ENCODE measurements around the gene C1QTNF8.
"Not testable (repeated sequence)": the region's sequence is repeated elsewhere in the genome, so short reads cannot be mapped to it uniquely, and the experiment has no call there.

Gene C1QTNF8

GRCh38 chr16:1094124-1094479 lies 1.9 kb downstream of the C1QTNF8 start:
- DNase-seq (ENCODE audit: low read depth in 2 of 2) = no peak

- DNase-seq (ENCODE audit: low read depth in 2 of 2) = no peak
These were observed 2.5 kb downstream of the C1QTNF8 start for GRCh38 chr16:1093284-1094123.

GRCh38 chr16:1092685-1093283 lies 3.3 kb downstream of the C1QTNF8 start:
- not testable (repeated sequence) for DNase-seq (ENCODE audit: low read depth in 2 of 2)

- DNase-seq (ENCODE audit: low read depth in 2 of 2) = no peak
These were observed 4.0 kb downstream of the C1QTNF8 start for GRCh38 chr16:1091992-1092552.

GRCh38 chr16:1090620-1091587 lies 5.1 kb downstream of the C1QTNF8 start:
- no peak for DNase-seq (ENCODE audit: low read depth in 2 of 2)

GRCh38 chr16:1089822-1090619 lies 6.0 kb downstream of the C1QTNF8 start:
- no peak for DNase-seq (ENCODE audit: low read depth in 2 of 2)

- DNase-seq (ENCODE audit: low read depth in 2 of 2) = no peak
These were observed 6.6 kb downstream of the C1QTNF8 start for GRCh38 chr16:1089439-1089821.

- DNase-seq (ENCODE audit: low read depth in 2 of 2) = no peak
These were observed 7.5 kb downstream of the C1QTNF8 start for GRCh38 chr16:1088295-1089170.

GRCh38 chr16:1086443-1086842 lies 9.6 kb downstream of the C1QTNF8 start:
- DNase-seq (ENCODE audit: low read depth in 2 of 2) = not testable (repeated sequence)

- DNase-seq (ENCODE audit: low read depth in 2 of 2) = no peak
These were observed 11.1 kb downstream of the C1QTNF8 start for GRCh38 chr16:1084971-1085370.

GRCh38 chr16:1082952-1083675 lies 12.9 kb downstream of the C1QTNF8 start:
- DNase-seq (ENCODE audit: low read depth in 2 of 2) = no peak

GRCh38 chr16:1082266-1082951 lies 13.6 kb downstream of the C1QTNF8 start:
- DNase-seq (ENCODE audit: low read depth in 2 of 2) = no peak

- no peak for DNase-seq (ENCODE audit: low read depth in 2 of 2)
These were observed 14.2 kb downstream of the C1QTNF8 start for GRCh38 chr16:1081734-1082265.

GRCh38 chr16:1080801-1081733 lies 15.0 kb downstream of the C1QTNF8 start:
- DNase-seq (ENCODE audit: low read depth in 2 of 2) = no peak

GRCh38 chr16:1079786-1080525 lies 16.1 kb downstream of the C1QTNF8 start:
- DNase-seq (ENCODE audit: low read depth in 2 of 2) = no peak

- no peak for DNase-seq (ENCODE audit: low read depth in 2 of 2)
These were observed 16.7 kb downstream of the C1QTNF8 start for GRCh38 chr16:1079341-1079740.

GRCh38 chr16:1078579-1079021 lies 17.4 kb downstream of the C1QTNF8 start:
- no peak for DNase-seq (ENCODE audit: low read depth in 2 of 2)
